Activated CD8-positive, alpha-beta memory T cell treated with anti-CD3 and anti-CD28 coated beads, Interleukin-2, amount 50 U/mL, for 4 hours (primary cell): ENCODE results near the gene DDX25.
"Not testable (repeated sequence)": the region's sequence is repeated elsewhere in the genome, so short reads cannot be mapped to it uniquely, and the experiment has no call there.

Experiments
- DNase-seq: peaks from one replicate; pipeline ENCODE4 v3.0.0-alpha.2; 2020

DDX25 gene

DNA sequence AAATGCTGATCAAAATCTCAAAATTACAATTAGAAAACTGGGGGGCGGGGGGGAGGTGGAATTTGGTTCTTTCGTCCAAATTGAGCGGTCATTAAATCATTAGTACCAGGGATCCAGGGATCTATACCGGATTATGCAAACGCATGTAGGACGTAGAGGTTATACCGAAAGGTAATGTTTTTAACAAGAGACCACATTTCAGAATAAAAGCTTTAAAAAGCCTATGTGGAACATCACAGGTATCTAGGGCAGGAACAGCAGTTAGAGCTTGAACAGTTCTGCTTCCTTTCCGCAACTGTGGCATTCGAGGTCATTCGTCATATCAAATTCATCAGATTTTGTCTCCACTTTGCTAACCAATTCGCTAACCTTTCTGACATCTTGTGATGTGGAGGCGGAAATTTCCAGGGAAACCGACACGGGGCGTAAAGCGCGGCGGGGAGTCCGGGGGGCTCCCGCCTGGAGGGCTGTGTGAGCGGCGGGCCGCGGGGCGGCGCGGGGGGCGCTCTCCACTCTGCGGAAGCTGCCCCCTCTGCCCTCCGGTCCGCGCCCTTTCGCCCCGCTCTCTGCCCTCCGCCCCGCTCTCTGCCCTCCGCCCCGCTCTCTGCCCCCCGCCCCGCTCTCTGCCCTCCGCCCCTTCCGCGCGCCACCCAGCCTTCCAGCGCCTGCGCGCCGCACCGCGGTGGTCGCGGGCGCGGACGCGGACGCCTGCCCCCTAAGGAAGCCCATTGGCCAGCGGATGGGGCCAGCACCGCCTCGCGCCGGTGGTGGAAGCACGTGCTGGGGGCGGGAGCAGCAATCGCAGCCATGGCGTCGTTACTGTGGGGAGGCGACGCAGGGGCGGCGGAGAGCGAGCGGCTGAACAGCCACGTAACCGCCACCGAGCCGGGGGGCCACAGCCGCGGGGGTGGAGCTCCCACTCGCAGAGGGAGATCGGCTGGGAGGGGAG, at the start of gene DDX25:
DDX25 (plus strand) TSS at position 798 of the 949 bp plus-strand sequence; CDS start at position 808, 10 bp downstream.
- peak; percentile 32 for DNase-seq

DNA sequence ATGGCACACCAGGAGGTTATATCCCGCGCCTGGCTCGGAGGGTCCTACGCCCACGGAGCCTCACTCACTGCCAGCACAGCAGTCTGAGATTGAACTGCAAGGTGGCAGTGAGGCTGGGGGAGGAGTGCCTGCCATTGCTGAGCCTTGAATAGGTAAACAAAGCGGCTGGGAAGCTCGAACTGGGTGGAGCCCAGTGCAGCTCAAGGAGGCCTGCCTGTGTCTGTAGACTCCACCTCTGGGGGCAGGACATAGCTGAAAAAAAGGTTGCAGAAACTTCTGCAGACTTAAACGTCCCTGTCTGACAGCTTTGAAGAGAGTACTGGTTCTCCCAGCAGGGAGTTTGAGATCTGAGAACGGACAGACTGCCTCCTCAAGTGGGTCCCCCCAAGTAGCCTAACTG, 46.6 kb upstream of the DDX25 start:
- not testable (repeated sequence) for DNase-seq

DNA sequence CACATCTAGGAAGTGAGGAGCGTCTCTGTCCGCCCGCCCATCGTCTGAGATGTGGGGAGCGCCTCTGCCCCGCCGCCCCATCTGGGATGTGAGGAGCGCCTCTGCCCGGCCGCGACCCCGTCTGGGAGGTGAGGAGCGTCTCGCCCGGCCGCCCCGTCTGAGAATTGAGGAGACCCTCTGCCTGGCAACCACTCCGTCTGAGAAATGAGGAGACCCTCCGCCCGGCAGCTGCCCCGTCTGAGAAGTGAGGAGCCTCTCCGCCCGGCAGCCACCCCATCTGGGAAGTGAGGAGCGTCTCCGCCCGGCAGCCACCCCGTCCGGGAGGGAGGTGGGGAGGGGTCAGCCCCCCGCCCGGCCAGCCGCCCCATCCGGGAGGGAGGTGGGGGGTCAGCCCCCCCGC, 41.5 kb upstream of the DDX25 start:
- DNase-seq, result not testable (repeated sequence)

DNA sequence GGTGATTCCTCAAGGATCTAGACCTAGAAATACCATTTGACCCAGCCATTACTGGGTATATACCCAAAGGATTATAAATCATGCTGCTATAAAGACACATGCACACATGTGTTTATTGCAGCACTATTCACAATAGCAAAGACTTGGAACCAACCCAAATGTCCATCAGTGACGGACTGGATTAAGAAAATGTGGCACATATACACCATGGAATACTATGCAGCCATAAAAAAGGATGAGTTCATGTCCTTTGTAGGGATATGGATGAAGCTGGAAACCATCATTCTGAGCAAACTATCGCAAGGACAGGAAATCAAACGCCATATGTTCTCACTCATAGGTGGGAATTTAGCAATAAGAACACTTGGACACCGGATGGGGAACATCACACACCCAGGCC, 39.0 kb upstream of the DDX25 start:
- DNase-seq, result not testable (repeated sequence)

- no peak for DNase-seq
Measured at GRCh38 chr11:125869521-125869920, 34.8 kb upstream of the DDX25 start.

DNA sequence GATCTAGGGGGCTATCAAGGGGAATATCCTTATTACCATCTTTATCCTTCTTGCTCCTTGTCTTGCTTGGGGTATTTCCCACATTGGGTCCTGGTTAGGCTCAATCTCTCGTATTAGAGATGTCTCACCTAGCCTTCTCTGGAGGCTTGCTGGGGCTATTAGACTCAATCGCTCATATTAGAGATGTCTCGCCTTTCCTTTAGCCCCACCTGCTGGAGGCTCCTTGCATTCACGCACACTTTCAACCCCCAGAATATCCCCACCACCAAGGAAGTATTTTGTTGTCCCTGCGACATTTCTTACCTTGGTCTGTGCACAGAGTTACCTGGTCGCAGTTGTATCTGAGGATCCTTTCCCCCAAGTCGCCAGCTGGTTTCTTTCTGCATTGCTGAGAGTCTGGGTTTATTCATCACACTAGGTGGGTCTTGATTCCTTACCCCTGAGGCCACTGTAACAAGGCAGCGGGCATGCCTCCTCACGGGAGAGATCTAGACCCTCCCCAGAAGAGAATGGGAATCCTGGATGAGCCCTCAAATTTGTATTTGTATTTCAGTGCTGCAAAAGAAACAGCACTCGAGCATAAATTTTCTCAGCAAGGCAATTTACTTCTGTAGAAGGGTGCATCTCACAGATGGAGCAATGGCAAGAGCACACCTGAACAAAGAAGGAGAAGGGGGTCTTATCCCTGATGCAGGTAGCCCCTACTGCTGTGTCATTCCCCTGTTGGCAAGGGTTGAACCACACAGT, 32.7 kb upstream of the DDX25 start:
- peak; percentile 25 for DNase-seq

- DNase-seq, result no peak
Measured at GRCh38 chr11:125872138-125872491, 32.2 kb upstream of the DDX25 start.

DNA sequence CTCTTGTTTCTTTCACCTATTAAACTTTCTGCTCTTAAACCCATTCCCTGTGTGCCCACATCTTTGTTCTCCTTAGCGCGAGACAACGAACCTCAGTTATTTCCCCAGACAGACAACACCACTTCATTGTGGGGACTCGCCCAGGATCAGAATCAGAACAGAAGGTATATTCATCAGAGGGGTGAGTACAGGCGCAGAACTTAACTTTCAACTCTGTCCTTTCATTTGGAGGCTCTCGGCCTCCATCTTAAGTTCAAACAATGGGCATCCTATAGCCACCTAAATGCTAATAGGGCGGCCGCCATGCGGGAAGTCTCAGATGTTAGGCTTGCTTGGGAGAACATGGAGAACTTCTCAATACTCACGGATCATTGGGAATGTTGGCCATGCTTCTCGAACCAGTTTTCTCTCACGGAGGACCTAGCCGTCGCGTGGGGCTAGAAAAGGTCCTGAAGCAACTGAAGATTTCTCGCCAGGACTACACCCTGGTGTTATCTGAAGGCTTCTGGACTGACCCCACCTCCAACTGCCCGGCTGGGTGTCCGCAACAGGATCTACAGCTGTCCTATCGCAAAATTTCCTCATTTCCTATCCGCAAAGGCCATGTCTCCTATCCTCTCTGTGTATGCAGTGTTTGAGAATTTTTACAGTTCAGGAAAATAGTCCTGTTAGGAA, 30.3 kb upstream of the DDX25 start:
- no peak for DNase-seq

DNA sequence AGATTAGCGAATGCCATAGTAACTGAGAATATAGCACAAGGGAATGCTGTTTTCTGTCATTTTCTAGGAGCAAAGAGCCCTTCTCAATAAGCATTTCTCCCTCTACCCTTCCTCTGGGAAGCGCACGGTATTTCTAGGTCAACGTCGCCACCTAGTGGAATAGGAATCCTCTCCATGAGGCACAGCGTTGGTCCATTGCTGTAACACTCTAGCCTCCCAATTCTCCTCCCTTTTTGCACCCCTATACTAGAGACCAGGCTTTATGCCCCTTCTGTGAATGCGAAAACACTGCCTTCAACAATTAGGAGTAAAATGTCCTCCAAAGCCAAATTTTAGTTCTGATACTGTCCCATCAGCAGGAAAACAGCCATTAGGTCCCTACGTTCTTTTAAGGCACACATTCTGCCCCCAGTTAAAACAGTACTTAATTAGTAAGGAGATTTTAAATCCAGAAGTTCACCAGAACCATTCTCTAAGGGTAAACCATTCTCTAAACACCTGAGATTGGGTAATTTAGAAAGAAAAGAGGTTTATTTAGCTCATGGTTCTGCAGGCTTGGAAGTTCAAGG, 29.7 kb upstream of the DDX25 start:
- DNase-seq, result peak; percentile 25

DNA sequence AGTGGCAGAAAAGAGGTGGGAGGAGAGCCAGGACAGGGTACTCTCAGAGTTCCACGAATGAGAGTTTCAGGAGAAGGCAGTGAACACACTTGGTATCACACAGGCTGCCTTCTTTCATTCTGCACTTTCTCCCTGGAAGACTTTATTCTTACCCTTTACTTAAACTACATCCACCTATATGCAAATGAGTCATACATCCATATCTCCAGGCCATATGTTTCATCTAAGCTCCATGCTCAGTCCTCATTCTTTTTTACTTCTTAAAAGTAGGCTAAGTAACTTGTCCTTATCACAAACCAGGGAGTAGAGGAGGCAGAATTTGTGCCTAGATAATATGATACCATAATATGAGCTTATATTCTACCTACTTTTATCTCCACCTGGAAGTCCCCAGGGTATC, 23.0 kb upstream of the DDX25 start:
- DNase-seq, result no peak

DNA sequence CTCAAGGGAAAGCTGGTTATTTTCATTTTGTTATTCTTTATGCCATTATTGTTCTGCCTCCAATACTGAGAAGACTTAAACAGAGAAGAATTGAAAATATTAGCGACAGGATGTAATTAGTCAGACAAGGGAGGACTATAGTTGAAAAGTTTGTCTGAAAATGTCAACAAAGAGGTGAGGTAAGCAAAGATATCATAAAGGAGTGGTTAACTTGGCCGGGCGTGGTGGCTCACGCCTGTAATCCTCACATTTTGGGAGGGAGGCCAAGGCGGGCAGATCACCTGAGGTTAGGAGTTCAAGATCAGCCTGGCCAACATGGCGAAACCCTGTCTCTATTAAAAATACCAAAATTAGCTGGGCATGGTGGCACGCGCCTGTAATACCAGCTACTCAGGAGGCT, 20.9 kb upstream of the DDX25 start:
- no peak for DNase-seq

- DNase-seq, result peak; percentile 40
Measured at GRCh38 chr11:125886997-125887372, 17.3 kb upstream of the DDX25 start.

DNA sequence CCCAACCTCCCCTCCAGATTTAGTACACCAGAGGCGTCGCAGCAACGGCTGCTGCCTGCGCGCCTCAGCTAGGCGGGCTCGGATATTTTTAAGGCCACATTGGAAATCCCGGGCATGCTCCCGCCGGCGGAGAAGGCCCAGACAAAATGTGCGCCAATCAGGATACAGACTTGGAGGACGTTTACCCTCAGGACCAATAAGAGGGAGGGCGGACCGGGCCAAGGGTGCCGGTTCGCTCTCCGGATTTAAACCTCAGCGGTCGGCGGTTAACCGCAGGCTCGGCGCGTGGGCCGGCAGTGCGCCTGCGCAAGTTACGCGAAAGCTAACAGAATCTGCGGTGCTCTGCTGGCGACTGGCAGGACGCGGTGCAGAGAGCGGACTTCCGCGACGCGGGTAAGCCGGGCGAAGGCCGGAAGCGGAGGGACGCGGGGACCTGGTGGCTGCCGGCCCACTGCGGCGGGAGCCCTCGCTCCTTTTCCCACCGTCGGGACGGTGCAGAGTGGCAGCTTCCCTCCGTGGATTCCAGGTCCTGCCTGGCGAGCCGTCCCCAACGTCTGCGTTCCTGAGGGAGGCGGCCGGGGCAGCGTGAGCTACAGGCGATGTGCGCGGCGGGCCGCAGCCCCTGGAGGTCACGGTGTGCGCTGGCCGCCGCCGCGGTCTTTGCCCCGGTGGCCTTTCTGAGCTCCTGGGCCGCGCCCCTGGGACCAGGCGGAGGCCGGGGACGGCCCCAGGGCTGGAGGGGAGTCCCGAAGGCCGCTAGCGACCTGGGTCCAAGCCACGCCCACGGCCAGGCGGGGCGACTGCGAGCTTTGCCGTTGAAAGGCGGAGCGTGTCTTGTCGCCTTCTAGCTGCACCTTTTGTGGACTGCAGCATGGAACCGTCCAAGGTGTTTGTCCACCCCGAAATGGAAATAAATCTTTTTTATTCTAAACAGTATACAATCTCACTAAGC, 16.7 kb upstream of the DDX25 start, which contains the start of gene HYLS1:
HYLS1 (plus strand) TSS at position 296 of the 952 bp plus-strand sequence. CDS start 11,701 bp downstream, outside the sequence.
- DNase-seq, result peak; percentile 93

- no peak for DNase-seq
Measured at GRCh38 chr11:125890447-125891100, 13.7 kb upstream of the DDX25 start.

DNA sequence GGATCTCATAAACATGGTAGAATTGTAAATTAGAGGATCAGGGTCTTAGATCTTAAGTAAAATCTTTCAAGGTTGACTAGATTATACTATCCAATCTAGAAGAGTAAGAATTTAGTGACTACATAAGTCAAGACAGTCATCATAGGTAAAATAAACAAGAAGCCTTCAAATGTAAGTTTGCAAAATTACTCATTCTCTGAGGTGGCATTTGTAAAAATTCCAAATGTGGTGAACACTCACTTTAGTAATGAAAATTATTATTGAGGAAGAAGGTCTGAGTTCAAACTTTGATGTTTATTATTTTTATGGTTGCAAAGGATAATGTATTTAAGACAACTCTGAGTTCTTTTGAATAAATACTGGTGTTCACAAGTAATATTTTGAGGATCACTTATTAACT, 12.2 kb upstream of the DDX25 start:
- no peak for DNase-seq

DNA sequence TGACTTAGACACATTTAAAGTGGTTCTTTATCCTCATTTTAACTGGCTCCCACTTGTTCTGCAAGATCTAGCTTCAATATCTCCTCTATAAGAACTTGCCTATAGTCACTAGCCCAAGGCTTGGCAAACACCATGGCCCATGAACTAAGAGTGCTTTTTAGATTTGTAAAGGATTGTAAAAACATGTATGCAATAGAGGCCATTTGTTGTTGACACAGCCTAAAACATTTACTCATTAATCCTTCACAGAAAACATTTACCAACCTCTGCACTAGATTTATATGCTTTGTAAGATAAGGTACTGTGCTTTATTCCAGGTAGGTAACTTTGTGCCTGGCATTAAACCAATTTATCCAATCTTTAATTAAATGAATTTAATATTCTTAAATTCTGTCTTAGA, 11.3 kb upstream of the DDX25 start:
- no peak for DNase-seq

DNA sequence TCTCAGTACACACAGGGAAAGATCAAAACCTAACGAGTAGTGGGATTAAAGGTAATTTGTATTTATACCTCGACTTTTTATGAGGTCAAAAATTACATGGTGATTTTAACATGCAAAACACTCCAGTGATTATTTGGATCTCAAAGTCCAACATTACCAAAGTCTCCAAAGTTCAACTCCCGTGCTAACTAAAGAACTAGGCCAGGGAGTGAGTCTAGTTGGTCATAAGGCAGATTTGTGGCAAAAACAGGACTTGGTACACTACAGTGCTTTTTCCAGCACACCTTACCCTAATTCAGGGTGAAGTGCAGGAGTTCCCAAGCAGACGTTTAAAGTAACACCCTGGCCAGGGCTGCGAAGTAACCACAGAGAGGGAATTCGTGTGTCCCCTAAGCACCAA, 2.4 kb upstream of the DDX25 start:
- DNase-seq, result no peak

DNA sequence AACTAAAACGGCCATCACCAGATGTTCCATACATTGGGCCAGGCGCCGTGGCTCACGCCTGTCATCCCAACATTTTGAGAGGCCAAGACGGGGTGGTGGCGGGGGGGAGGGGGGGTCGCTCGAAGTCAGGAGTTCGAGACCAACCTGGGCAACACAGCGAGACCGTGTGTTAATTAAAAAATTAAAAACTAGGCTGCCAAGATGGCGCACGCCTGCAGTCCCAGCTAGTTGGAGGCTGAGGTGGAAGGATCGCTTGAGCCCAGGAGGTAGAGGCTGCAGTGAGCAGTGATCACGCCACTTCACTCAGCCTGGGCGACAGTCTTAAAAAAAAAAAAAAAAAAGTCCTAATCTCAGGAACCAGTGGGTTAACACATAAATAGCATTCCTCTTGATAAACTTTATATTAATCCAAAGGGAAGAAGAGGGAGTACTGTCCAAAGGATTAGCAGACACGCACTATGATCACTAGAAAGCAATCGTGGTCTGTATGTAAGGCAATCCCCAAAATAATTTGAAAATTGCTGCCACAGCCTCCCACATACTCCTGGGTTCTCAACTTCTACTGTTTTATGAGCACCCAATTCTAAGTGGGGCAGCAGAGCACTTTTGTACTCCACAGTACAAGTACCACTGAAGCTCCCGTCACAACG, 1.9 kb upstream of the DDX25 start:
- DNase-seq, result no peak

DNA sequence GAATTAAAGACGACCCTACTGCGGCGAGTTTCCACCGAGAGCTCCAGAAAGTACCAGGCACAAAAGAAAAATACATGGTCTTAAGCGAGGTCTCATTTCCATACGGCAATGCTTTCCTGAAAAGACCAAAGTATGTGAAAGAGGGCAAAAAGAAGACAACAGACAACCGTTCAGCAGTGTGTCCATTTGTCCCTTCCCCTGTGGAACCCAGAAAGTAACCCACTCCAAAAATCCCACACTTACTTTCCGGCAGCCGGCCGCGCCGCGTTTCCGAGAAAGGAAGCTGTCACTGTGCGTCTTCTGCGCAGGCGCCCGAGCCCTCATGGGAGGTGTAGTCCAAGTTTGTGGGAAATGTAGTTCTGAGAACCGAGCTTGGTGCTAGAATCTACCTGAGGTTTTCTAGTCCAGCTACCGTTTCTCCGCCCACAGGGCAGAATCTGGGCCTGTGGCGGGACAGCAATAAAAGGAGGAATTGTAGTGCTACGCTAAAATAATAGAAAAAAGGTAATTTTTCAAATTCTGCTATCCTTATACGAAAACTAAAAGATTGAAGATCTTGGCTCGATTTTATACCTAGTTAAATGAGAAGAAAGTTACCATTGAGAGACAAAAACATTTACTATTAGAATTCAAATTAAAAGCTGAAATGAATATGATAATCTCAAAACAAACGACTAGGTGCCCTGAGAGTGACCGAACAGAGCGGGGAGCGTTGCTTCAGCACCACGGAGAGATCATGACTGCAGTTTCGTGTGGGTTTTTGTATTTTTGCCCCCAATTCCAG, 1.2 kb upstream of the DDX25 start, which contains the start of gene PUS3:
PUS3 (minus strand) TSS at position 280 of the 784 bp plus-strand sequence. CDS start 6,922 bp downstream, outside the sequence.
- DNase-seq, result peak; percentile 84

DNA sequence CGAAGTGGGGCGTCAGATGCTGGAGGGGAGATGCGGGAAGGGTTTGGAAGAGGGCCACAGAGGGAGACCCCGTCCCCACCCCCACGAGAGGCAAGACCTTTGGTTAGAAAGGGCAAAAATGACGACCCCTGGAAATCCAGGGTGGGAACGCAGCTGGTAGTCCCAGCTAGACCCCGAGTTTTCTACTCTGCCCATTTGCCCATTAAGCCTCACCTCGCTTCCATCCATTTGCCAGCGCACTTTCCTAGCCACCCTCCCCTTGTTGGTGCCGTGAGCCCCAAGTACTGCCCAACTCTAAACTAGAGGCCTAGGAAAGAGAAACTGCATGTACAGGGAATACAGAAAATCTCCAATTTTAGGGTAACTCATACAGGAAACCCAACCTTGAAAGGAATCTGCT, 370 bp downstream of the DDX25 start:
- DNase-seq, result no peak
